ENCODE data around the gene NUMA1. TPM values are rescaled to one million over a fixed set of nuclear protein-coding genes. Genes with fewer than 3 reads are reported as not detected.

Gene NUMA1
- total RNA-seq, 1 donor from 2014 or later = 183 TPM

DNA sequence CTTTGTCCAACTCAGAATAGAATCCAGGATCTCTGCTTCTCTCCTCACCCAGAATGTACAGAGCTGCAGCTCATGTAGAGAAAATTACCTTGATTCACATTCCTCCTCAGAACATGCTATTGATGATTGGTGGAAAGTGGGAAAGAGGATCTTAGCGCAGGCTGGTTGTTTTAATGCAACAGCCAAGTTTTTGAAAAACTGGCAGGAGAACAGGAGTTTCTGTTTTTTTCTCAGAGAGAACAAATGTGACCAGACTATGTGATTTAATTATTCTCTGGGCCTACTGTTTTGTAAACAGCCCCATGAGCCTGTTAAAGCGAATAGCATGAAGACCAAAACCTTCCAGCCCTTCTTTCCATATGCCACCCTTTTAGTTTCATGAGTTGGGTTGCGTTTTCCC, 100.7 kb downstream of the NUMA1 start:
- intact Hi-C loops (cut with micrococcal nuclease) = no loop called here

DNA sequence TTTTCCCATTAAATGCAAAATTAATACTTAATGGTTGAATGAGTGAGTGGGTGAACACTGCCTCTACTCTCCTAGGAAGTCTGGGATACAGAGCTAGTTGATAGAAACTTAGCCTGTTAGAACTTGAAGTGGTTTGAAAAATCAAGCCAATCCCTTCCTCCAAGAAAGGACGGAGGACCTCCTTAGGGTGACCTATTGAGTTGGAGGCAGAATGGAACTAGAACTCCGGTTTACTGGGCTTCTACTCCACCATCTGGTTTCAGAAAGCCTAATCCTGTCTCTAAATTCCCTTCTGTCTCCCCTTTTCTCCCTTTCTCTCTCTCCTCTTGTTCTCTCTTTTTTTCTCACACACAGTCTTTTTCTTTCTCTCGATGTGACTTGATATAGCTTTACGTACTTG, 101.2 kb downstream of the NUMA1 start:
- intact Hi-C loops (cut with micrococcal nuclease) = no loop called here

DNA sequence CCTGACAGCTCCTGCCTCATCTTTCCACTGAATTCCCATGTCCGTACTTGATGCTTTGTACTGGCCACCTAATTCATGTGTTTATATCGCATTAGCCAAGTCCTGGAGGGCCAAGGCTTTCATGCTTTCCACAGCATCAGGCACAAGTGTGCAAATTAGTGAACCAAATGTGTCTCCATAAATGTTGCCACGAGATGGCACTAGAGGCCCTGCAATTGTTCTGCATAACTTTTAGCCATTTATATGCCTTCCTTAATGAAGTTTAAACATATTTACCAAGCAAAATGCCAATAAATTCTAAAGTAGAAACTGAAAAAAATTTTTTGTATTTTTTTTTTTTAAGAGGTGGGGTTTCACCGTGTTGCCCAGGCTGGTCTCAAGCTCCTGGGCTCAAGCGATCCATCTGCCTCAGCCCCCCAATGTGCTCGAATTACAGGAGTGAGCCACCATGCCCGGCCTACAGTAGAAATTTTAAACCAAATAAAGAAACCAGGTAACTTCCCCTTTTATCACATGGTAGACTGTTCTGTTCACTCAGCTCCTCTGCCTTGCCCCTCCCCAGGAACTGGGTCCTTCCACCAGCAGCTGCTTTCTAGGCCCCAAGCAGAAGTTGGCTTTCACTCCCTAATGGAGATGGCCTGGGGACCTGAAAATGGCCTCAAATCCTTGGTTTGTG, 102.5 kb downstream of the NUMA1 start:
- intact Hi-C loops (cut with micrococcal nuclease) = loop anchor here (1.0 to 2.0 kb wide), 8 partner anchors 47 to 456 kb away; partner anchors contain the start of genes CLPB, RNF121 and XNDC1N

DNA sequence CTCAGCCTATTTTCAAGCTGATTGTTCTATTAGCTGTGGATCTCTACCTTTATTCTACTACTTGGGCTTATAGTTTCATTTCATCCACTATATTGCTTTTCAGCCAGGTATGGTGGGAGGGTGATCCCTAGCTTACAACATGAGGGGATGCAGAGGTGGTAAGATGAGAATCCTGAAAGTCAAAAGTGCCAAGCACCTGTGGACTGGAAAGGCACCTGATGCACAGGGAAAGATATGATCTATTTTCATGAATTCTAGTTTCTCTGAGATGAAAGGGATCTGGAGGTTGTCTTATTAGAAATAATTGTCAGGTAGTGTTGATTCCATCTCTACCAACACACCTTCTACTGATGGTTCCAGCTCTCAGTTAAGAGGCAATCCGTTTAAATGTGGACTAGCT, 103.3 kb downstream of the NUMA1 start:
- intact Hi-C loops (cut with micrococcal nuclease) = loop anchor here (1.0 to 2.0 kb wide), 8 partner anchors 48 to 457 kb away; partner anchors contain the start of genes CLPB, RNF121 and XNDC1N

DNA sequence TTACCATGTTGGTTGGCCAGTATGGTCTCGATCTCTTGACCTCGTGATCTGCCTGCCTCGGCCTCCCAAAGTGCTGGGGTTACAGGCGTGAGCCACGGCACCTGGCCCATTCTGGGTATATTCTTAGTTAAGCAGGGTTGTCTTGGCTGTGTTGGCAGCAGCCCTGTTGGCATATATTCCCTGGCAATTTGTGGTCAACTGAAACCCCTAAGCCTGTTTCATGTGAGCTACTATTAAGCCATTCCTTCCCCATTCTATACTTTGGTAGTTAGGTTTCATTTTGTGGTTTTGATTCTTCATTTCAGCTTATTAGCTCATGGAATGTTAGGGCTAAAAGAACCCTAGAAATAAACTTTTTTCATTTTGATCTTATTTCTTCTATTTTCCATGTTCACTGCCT, 103.8 kb downstream of the NUMA1 start:
- intact Hi-C loops (cut with micrococcal nuclease) = loop anchor here (2.0 kb wide), 2 partner anchors 48 to 454 kb away; partner anchors contain the start of genes RNF121 and XNDC1N

DNA sequence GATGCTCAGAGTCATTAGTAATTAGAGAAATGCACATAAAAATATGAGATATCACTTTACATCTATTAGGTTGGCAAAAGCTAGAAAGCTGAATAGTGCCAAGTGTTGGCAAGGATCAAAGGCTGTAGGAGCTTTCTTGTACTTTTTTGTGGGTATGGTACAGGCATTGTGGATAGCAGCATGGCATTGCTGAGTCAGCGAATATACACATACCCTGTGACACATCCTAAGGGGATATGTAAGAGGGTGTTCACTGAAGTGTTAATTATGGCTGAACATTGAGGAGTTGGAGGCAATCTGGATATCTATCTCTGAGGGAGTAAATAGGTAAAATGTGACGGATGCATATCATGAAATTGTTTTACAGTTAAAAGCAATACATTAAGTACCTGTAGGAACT, 108.7 kb downstream of the NUMA1 start:
- intact Hi-C loops (cut with micrococcal nuclease) = no loop called here

DNA sequence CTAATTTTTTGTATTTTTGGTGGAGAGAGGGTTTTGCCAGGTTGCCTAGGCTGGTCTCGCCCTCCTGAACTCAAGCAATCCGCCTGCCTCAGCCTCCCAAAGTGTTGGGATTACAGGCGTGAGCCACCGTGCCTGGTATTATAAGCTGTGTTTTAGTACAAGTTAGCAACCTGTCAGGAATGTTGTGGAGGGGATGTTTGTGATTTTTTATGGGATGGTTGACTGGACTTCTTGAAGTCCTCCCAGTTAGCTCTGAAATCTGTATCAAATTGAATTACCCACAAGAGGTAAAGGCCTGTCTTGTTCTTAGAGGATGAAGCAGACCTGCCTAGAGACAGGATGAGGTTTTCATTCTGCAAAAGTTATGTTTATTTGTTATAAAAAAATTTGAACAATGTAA, 115.7 kb downstream of the NUMA1 start:
- intact Hi-C loops (cut with micrococcal nuclease) = no loop called here

DNA sequence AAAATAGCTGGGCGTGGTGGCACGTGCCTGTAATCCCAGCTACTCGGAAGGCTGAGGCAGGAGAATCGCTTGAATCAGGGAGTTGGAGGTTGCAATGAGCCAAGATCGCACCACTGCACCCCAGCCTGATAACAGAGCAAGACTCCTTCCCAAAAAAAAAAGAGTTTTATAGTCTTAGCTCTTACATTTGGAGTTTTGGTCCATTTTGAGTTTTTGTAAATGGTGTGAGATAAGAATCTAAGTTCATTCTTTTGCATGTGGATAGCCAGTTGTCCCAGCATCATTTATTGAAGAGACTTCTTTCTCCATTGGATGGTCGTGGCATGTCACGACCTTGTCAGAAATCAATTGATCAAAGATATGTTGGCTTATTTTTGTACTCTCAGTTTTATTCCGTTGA, 116.9 kb downstream of the NUMA1 start:
- intact Hi-C loops (cut with micrococcal nuclease) = no loop called here

DNA sequence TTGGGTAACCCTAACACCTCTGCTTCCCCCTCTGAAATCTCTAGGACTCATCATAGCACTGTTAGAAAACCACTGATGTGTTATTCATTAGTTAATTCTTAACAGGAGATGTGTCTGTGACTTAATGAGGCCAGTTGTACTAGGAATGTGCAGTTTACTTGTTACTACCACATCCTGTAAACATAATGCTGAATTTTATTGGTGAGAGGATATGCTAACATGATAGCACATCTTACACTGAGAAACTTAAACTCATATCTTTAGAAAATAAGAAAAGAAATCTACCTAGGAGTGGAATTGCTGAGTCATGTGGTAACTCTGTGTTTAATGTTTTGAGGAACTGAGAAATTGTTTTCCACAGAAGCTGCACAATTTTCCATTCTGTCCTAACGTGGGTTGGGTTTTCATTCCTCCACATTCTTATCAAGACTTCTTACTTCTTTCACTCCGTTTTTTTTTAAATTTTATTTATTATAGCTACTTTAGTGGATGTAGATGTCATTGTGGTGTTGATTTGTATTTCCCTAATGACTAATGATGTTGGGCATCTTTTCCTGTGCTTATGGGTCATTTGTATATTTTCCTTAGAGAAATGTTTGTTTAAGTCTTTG, 117.8 kb downstream of the NUMA1 start:
- intact Hi-C loops (cut with micrococcal nuclease) = no loop called here

DNA sequence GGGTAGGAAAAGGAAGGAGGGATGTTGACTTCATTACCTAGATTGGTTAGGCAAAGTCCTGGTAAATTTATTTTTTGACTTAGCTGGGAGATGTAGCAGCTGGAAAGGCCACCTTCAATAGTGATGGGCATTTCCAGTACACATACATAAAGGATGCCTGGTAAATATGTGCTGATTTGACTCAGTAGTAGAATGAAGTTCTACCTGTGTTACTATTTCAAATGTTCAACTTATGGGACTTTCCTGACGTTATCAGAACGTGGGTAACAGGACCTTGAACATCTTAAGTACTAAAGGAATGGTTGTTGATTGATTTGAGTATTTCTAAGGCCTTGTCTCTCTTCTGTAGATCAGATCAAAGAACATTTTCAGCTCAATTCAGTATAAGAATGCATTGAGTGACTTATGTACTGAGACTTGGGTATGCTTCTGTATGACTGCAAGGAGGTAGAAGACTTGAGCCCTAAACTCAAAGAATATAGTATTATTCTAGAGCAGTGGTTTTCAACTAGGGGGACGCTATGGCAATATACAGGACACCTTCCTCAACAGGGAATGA, 124.4 kb downstream of the NUMA1 start:
- intact Hi-C loops (cut with micrococcal nuclease) = no loop called here

Other genes with a start within 250 kb of the NUMA1 start
- gene DEFB108B, start 247.3 kb downstream of the NUMA1 start, total RNA-seq = not detected in 2 replicates
- not detected in 2 replicates for gene DEFB131B, start 202.1 kb downstream of the NUMA1 start, total RNA-seq
- 15.1 and 21.5 TPM in 2 replicates for gene XNDC1N, start 151.9 kb downstream of the NUMA1 start, total RNA-seq
- 37.3 and 41.2 TPM in 2 replicates for gene RNF121, start 151.5 kb downstream of the NUMA1 start, total RNA-seq
- gene IL18BP, start 81.6 kb downstream of the NUMA1 start, total RNA-seq = 19.2 and 22.8 TPM in 2 replicates
- gene LRRC51, start 308 bp upstream of the NUMA1 start, total RNA-seq = 6.2 and 6.7 TPM in 2 replicates
- 81.5 and 82.6 TPM in 2 replicates for gene LAMTOR1, start 22.8 kb upstream of the NUMA1 start, total RNA-seq
- gene TOMT, start 25.4 kb upstream of the NUMA1 start, total RNA-seq = not detected in 2 replicates
- 46.0 and 53.8 TPM in 2 replicates for gene ANAPC15, start 32.2 kb upstream of the NUMA1 start, total RNA-seq
- gene FOLR3, start 55.2 kb upstream of the NUMA1 start, total RNA-seq = not detected in 2 replicates
- gene FOLR1, start 111.6 kb upstream of the NUMA1 start, total RNA-seq = not detected in 2 replicates
- not detected in 2 replicates for gene FOLR2, start 136.3 kb upstream of the NUMA1 start, total RNA-seq
- gene INPPL1, start 144.2 kb upstream of the NUMA1 start, total RNA-seq = 111 and 117 TPM in 2 replicates
- gene PHOX2A, start 163.6 kb upstream of the NUMA1 start, total RNA-seq = not detected in 2 replicates